NCI-H146 (cell line): Measurements from ENCODE around the gene POGLUT2.
A peak's percentile ranks its signal among the peaks of the same experiment; 100 is the strongest.
"Not testable (repeated sequence)": the region's sequence is repeated elsewhere in the genome, so short reads cannot be mapped to it uniquely, and the experiment has no call there.

ENCODE experiments used
- DNase-seq: peaks from one replicate; lab custom pipeline; 2025; lab: John Stamatoyannopoulos, UW

The POGLUT2 gene

DNA sequence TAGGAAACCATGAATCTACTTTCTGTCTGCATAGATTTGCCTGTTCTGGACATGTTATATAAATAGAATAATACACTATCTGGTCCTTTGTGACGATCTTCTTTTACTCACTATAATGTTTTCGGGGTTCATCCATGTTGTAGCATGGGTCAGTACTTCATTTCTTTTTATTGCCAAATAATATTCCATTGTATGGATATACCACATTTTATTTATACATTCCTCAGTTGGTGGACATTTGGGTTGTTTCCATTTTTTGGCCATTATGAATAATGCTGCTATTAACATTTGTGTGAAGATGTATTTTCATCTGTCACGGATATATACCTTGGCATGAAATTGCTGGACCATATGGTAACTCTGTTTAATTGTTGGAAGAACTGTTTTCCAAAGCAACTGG lies 6.9 kb upstream of the POGLUT2 start:
- no peak for DNase-seq

DNA sequence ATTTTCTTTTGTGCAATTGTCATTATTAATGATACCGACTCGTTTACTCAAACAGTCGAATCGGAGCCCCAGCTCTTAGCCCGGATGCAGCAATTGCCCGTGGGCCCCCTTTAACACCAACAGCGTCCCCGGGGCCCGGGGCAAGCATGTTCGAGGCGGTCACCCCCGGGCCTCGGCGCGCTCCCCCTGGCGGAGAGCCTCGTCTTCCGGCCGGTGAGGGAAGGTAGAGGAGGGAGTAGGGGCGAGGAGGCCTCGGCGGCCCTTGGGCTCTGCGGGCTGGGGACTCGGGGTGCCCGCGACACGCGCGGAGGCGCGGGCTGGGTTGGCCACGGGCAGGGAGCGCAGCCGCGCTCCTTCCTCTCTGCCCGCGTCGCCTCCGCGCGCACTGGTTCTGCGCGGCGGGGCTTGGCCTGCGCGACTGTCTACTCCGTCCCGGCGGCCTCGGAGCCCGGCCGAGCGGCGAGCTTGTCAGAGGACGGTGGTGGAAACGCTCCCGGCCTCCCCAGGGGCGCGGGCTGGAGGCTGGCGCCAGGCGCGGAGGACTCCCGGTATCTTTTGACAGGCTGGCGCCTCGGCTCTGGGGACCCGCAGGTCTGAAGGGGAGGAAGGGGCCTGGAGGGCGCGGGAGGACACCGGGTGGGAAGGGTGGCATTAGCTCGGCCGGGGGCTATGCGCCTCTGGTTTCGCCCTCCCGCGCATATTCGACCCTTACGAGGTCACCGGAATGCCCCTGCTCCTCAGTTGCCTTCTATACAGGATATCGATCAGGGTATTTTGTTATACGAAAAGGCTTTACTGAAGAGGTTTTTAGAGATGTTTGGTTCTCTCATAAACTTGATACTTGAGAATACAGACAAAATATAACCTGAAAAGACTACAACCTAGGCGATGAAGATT lies 1.6 kb upstream of the POGLUT2 start:
- DNase-seq: peak; percentile 82

DNA sequence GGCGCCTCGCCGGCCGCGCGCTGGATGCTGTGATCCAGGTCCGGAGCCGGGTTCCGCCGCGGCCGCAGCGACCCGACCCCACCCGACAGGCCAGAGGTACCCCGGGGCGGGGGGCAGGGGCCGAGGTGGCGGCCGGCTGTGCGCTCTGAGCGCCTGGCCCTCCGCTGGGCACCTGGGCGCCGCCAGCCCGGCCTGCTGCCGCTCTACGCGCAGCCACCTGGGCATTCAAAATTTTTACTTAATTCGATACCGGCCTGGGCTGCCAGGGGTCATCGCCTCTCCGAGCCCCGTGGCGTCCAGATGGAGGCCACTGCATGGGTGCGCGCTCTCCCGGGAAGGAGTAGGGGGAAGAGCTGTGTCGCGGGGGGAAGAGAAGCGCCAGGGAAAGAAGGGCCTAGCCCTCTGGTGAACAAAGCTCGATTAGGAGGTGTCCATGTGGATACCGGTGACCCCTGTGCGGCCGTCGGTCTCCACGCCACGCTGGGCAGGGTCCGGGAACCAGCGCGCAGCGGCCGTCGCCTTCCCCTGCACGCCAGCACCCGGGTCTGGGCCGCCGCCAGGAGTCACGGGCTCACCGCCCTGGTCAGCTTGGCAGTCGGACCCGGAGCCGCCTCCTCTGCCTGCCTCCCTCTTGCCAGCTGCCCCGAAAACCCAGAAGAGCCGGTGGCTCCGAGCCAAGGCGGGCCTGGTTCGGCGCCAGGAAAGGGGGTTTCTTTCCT lies 809 bp upstream of the POGLUT2 start:
- DNase-seq: peak; percentile 69

DNA sequence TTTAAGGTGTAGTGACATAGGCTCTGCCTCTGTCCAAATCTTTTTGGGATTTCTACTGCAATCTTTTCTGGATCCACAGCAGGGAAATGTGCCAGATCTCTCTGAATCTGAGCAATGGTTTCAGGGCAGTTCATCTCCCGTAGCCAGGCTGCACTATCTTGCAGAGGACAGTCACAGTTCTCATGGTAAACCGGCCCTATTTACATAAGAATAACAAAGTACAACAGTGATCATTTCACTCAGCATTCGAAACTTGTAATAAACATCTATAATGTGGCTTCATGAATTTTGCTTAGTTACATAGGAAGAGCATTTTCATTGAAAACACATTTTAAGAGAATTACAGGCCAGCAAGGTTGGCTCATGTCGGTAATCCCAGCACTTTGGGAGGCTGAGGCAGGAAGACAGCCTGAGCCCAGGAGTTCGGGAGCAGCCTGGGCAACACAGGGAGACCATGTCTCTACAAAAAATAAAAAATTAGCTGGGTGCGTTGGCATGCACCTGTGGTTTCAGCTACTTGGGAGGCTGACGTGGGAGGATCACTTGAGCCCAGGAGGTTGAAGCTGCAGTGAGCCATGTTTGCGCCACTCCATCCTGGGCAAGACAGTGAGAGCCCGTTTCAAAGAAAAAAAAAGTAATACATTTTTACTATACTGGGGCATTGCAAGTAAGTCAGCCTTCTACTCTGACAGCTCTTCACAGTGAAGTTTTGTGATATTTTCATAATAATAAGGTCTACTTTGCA lies 5.0 kb downstream of the POGLUT2 start:
- DNase-seq: no peak

DNA sequence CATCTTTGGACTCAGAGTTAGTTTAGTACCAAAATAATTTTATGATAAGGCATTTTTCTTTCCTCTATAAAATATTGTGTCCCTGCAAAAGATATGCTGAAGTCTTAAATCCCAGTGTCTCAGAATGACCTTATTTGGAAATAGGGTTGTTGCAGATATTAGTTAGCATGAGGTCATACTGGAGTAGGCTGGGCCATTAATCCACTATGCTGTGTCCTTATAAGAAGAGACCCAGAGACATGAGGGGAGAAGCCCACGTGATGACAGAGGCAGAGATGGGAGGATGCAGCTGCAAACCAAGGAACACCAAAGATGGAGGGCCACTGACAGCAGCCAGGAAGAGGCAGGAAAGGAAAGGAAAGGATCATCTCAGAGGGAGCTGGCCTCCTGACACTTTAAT lies 6.4 kb downstream of the POGLUT2 start:
- no peak for DNase-seq

DNA sequence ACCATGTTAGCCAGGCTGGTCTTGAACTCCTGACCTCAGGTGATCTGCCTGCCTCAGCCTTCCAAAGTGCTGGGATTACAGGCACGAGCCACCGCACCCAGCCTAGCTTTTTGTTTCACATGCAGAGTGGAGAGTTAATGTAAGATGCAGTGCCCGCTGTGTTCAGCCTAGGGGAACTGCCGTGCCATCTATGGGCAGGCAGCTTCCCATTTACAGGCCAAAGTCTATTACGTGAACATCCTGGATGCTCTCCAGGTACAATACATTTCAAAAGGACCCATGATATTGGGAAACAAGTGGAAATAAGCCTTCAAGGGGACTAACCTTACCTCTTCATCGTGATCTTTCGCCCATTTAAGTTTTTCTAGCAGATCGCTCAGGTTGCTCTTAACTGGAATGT lies 10.1 kb downstream of the POGLUT2 start:
- DNase-seq: no peak

DNA sequence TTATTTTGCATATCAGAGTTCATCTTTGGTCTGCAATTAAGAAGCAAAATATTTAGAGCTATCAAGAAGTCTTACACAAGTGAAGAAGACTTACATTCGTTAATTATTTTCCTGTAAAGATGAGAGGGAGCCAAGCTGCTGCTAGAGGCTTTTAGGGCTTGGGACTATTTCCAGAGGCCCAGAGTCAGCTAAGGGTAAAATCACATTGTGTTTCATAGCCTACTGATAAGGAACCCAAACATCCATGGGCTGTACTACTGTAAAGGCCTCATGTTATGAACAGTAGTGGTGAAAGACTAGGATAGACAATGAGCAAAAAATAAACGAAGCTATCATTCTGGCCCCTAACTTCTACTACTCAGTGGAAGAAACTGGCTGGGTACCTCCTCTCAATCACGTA lies 14.3 kb downstream of the POGLUT2 start:
- no peak for DNase-seq

DNA sequence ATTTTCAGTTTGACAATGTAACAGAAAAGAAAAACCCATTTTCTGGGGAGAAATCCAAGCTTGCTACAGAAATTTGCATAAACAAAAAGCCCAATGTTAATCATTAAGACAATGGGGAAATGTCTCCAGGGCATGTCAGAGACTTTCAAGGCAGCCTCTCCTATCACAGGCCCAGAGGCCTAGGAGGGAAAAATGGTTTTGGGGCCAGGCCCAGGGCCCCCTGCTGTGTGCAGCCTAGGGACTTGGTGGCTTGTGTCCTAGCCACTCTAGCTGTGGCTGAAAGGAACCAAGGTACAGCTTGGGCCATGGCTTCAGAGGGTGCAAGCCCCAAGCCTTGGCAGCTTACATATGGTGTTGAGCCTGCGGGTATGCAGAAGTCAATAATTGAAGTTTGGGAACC lies 17.2 kb downstream of the POGLUT2 start:
- DNase-seq: no peak

DNA sequence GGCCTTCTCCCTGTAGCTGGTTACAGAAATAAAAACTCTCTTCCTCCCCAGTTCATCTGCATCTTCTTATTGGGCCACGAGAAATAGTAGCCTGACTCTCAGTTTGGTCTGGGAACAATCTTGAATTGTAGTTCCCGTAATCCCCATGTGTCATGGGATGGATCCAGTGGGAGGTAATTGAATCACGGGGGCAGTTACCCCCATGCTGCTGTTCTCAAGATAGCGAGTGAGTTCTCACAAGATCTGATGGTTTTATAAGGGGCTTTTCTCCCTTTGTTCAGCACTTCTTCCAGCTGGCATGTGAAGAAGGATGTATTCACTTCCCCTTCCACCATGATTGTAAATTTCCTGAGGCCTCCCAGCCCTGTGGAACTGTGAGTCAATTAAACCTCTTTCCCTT lies 18.1 kb downstream of the POGLUT2 start:
- DNase-seq: not testable (repeated sequence)

DNA sequence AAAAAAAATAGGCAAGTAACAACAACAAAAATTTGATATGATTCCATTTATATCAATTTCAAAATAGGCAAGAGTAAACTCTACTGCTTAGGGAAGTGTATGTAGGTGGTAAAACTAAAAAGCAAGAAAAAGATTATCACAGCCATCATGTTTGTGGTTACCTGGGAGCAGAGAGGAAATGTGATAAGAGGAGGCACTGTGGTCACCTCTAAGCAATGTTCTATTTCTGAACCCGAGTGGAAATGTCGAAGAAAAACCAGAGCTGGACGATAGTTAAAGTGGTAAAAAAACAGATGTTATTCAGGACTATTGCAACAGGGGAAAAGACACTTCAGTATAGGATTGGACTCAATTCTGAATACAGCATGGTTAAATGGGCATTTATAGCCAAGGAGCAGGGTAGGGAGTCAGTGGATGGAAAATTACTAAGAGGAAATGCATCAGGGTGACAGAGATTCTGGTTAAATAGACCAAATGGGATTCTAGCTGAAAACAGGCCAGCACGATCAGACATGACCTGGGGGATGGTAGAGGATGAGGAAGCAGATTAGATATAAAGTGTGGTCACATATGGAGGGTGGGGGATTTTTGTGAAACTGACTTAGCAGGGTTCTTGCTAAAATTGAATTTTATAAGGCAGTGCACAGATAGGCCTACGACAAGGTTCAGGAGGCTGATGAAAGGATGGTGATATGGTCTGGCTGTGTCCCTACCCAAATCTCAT lies 19.2 kb downstream of the POGLUT2 start:
- no peak for DNase-seq

DNA sequence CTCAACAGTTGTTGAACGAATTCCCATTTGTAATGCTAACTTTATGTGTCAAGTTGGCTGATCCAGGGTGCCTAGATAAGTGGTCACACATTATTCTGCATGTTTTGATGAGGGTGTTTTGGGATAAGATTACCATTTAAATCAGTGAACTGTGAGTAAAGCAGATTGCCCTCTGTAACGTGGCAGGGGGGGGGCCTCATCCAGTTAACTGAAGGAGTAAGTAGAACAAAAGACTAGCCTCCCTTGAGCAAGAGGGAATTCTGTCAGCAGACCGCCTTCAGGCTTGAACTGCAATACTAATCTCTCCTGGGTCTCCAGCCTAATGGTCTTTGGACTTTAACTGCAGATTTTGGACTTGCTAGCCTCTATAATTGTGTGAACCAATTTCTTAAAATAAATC lies 21.0 kb downstream of the POGLUT2 start:
- DNase-seq: no peak

DNA sequence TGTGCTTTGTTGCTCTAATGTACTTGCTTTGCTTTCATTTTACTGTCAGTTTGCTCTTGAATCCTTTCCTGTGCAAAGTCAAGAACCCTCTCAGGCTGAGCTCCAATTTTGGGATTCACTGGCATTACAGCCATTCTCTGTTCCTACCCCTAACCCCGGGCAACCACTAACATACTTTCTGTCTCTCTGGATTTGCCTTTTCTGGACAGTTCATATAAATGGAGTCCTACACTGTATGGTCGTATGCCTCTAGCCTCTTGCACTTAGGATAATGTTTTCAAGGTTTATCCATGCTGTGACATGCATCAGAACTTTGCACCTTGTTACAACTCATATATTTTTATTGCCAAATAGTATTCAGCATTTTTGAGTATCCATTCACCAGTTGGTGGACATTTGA lies 22.5 kb downstream of the POGLUT2 start:
- DNase-seq: no peak

DNA sequence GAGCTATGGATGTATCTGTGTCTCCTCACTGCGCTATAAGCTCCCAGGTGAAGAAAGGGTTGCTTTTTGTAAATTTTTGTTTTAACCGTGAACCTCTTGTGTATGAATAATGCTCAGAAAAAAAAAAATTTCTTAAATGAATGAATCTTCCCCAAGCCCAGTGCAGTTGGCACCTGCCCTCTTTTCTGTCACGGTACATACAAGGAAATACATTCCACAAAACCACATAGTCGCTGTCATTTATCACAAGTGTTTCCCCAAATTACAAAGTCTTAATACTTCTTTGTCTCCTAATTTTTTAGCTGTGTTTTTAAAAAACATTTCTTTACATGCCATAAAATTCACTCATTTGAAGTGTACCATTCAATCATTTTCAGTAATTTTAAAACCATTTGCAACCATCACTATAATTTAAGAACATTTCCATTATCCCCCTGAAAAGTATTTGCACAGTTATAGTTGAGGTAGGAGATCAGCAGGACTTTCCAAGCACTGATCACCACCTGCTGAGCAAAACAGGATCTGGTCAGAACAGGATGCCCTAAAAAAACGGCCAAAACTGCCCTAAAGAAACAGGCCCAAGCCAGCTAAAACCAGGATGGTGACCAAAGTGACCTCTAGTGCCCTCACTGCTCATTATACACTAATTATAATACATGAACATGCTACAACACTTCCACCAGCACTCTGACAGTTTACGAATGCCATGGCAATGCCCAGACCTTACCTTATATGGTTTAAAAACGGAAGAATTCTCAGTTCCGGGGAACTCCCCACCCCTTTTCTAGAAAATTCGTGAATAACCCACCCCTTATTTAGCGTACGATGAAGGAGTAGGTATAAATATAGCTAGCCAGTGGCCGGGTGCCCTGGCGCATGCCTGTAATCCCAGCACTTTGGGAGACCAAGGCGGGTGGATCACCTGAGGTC lies 23.9 kb downstream of the POGLUT2 start:
- DNase-seq: no peak

DNA sequence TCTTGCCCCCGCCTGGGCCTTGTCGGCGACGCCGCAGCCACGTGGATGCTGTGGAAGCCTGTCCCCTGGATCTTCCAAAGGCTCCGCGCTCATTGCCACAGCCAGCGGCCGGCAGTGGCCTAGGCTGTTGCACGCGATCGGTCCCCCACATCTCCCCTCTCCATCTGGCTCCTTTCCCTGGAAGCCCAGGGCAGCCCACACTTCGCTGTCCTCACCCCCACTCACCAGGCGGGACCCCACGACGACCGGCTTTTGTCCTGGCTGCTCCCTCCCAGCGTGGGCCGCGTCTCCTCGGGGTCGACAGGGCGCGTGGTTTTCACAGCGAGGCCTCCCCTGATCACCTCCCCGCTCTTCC lies 24.6 kb downstream of the POGLUT2 start:
- DNase-seq: no peak

DNA sequence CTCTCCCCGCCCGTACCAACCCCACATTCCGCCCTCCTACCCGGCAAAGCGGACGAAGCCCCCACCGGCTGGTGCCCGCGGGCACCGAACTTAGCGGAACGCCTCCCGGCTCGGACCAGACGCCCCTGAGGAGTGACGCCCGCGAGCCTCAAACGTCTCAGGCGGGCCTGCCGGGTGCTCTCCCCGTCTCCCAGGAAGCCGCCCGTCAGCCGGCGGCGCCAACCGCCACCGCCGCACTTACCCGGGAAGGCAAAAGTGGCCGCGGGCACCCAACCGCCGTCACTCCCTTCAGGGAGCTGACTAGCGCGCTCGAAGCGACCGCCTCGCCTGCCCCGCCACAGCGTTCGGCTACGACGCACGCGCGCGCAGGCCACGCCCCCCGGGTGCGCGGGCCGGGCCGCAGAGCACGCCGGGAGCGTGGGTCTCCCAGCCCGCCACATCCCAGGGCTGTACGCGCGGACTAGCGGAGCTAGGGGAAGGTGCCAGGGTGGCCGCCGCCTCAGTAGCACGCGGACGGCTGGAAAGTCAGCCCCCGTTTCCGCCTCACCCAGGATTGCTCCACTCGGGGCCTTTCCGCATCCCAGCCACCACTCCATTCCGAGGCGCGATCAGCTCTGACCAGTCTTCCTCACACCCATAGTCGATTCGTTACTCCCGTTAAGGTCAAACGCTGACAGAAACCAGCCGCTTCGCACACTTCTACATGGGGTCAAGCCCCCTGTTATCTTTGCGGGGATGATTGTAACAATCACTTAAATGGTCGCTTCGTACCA lies 25.1 kb downstream of the POGLUT2 start, which contains the start of gene TEX30:
Gene TEX30 (minus strand): TSS at position 346 of the 773 bp plus-strand sequence. CDS start 3,760 bp downstream, outside the sequence.
- DNase-seq: peak; percentile 91

DNA sequence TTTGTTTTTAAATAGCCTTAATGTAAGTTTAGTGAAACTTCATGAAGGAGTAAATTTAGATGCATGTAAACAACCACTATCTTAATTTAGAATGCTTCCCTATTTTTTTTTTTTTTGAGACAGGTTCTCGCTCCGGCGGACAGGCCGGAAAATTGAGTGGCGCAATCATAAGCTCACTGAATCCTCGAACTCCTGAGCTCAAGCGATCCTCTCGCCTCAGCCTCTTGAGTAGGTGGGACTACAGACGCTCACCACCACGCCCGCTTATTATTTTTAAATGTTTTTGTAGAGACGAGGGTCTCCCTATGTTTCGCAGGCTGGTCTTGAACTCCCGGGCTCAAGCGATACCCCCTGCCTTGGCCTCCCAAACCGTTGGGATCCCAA lies 26.7 kb downstream of the POGLUT2 start:
- no peak for DNase-seq

DNA sequence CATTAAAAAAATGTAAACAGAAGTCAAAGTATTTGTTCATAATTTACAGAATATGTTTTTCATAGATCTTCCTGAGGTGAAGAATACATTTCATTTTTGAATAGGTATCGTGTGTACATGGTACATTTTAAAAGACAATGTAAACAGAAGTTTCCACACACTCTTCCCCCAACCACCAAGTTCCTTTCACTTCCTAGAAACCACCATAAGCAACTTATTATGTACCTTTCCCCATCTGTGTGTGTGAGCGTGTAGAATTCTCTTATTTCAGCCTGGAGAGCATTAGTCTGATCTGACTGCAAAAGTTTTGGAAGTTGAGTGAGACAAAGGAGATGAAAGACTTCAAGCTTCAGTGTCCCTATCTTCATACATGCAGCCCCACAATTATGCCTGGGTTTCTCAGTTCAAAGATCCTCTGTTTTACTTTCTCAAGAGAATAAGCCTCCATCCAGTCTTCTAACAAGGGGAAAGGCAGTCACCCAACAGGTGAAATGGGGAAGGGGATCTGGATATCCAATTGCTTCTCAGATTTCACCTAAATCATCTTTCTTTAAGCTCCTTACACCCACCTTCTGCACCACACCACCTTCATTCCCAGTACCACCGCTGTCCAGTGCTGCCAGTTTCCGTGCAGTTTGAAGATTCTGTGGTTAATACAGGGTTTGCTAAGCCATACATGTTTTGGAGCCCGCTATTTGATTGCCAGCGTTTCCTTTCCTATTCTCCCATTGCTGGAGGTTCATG lies 27.3 kb downstream of the POGLUT2 start:
- no peak for DNase-seq

DNA sequence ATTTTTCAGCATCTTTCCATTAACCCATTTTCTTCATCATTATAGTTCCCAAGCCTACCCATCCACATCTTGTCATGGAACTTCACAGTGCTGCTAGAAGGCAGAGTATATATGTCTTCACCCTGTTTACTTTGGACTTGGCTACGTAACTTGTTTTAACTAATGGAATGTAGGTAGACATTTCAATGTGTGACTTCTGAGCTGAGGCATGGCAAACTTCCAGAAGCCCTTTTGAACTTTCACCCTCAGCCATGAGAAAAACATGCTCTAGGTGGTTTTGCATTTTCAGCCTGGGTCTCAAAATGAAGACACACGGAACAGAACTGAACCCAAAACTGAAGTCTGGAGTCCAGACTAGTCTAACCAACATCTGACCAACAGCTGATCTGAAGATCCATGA lies 28.3 kb downstream of the POGLUT2 start:
- DNase-seq: no peak

DNA sequence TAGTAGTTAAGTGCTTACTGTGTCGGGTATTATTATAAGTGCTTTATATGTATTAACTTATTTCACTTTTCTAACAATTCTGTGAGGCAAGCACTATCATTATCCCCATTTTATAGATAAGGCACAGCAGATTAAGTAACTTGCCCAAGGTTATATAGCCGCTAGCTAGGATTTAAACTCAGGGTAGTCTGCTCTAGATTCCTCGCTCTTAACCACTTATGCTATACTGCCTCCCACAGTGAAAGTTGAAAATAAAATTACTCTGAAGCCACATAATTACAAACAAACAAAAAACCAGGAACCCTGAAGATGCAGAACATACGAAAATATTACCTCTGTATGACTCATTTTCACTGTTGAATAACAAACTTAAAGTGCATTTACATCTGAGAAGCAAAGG lies 29.1 kb downstream of the POGLUT2 start:
- DNase-seq: no peak
